Mucosa of rectum (tissue), 2 donors: ENCODE measurements around the gene SART3.

Experiments
- H3K27ac ChIP-seq, 2 donors: one replicate each; pipeline ENCODE4 v1.7.0; 2013; ENCODE audit warnings: inconsistent platforms in 2 of 2, low read depth in 2 of 2, low read length in 2 of 2
- H3K27me3 ChIP-seq, 2 donors: one replicate each; pipeline ENCODE4 v1.7.0; 2013; ENCODE audit warnings: low read length in 2 of 2; ENCODE audit not compliant: control insufficient read depth in 2 of 2, insufficient read depth in 2 of 2
- H3K36me3 ChIP-seq, 2 donors: one replicate each; pipeline ENCODE4 v1.7.0; 2013; ENCODE audit warnings: low read length in 2 of 2; ENCODE audit not compliant: control insufficient read depth in 2 of 2, insufficient read depth in 2 of 2
- H3K4me1 ChIP-seq, 2 donors: one replicate each; pipeline ENCODE4 v1.7.0; 2013; ENCODE audit warnings: low read length in 2 of 2, mild to moderate bottlenecking in 1 of 2; ENCODE audit not compliant: control insufficient read depth in 2 of 2, insufficient read depth in 2 of 2
- H3K4me3 ChIP-seq, 2 donors: one replicate each; pipeline ENCODE4 v1.7.0; 2013; ENCODE audit warnings: low read length in 2 of 2
- H3K9ac ChIP-seq, 2 donors: one replicate each; pipeline ENCODE4 v1.7.0; 2013; ENCODE audit warnings: low read length in 2 of 2, low read depth in 1 of 2, mild to moderate bottlenecking in 1 of 2
- H3K9me3 ChIP-seq, 2 donors: one replicate each; pipeline ENCODE4 v1.7.0; 2013; ENCODE audit warnings: low read length in 2 of 2; ENCODE audit not compliant: control insufficient read depth in 2 of 2
- donor health status: healthy.
- donor health status: Normal muscosa, but diverticular disease.

The SART3 gene

DNA sequence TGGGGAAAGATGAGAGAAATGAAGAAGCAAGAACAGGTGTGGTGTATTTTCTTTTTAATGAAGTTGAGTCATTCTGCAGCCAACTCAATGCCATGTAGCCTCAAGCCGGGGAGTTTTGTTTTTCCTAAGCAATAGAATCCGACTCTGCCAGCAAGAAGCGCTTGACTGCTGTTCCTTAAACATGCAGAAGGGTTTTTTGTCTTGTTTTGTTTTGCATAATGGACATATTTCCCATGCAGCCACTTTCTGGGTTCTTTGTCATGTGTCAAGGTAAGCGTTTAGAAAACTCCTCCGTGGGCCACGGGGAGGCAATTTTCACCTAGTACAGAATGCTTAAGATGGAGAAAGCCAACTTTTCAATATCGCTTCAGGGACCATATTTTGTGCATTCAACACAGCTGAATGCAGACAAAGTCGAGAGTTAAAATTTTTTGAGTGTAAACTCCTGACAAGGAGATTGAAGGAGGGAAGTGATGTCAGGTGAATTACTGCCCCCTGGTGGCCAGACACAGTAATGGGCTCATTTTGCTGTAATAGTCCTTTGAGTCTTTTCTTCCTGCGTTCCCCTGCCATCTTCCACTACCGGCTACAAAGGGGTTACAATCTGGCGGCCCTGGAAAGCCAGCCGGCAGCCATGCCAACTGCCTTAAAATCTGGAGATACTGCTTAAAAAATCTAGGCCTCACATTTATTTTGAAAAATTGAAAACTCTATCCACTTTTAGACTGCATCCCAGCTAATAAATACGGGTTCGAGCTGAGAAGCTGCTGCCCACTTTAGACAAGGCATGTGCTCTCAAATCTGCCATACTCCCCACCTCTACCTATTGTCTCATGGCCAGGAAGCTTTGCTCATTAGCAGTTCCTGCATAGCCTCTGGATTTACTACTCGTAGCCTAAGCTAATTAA lies 49.1 kb downstream of the SART3 start:
- Histone ChIP-seq H3K4me1 (peaks cover 8 to 11% of the 10 kb centered on the region in 2 donors), H3K27me3 (peaks cover 0 to 2% of the 10 kb centered on the region in 2 donors), H3K9ac (no peak overlapping the region), H3K36me3 (no peaks in the 10 kb centered on the region), H3K9me3 (no peaks in the 10 kb centered on the region), H3K27ac (no peak overlapping the region), H3K4me3 (peak overlapping the region; percentile 14 to 48)

- Histone ChIP-seq H3K27me3 (peaks cover 0 to 2% of the 10 kb centered on the region in 2 donors), H3K4me1 (peaks cover 4 to 7% of the 10 kb centered on the region in 2 donors), H3K9me3 (no peaks in the 10 kb centered on the region), H3K4me3 (no peak overlapping the region), H3K9ac (no peak overlapping the region), H3K36me3 (no peaks in the 10 kb centered on the region), H3K27ac (no peak overlapping the region)
Measured at GRCh38 chr12:108510836-108511235, 50.1 kb downstream of the SART3 start.

DNA sequence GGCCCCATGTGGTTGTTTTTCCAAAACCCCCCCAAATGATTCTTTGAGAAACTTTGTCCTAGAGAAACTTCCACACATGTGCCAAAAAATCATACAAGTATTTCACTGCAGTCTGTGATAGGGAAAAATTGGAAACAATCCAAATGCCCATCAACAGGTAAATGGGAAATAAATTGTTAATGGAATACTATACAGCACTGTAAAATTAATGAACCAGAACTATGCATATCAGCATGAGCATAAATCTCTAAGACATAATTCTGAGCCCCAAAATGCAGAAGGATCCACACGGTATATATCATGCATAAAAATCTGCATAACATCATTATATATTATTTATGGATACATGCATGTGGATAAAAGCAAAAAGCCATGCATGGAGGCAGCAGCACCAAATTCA lies 51.2 kb downstream of the SART3 start:
- Histone ChIP-seq H3K9me3 (no peaks in the 10 kb centered on the region), H3K4me3 (no peak overlapping the region), H3K36me3 (no peaks in the 10 kb centered on the region), H3K27me3 (peaks cover 0 to 2% of the 10 kb centered on the region in 2 donors), H3K27ac (no peak overlapping the region), H3K9ac (no peak overlapping the region), H3K4me1 (peaks cover 0 to 4% of the 10 kb centered on the region in 2 donors)

GRCh38 chr12:108507971-108508642 lies 52.9 kb downstream of the SART3 start:
- no peak overlapping the region for H3K9ac ChIP-seq
- H3K4me3 ChIP-seq, result no peak overlapping the region
- peaks cover 0 to 4% of the 10 kb centered on the region in 2 donors for H3K4me1 ChIP-seq
- H3K27me3 ChIP-seq, result peaks cover 0 to 2% of the 10 kb centered on the region in 2 donors
- no peak overlapping the region for H3K27ac ChIP-seq
- no peaks in the 10 kb centered on the region for H3K36me3 ChIP-seq
- peaks cover under 1 to 5% of the 10 kb centered on the region in 2 donors for H3K9me3 ChIP-seq

- H3K4me3 ChIP-seq, result no peak overlapping the region
- H3K9me3 ChIP-seq, result peaks cover 4 to 7% of the 10 kb centered on the region in 2 donors
- no peak overlapping the region for H3K9ac ChIP-seq
- H3K27ac ChIP-seq, result no peak overlapping the region
- no peaks in the 10 kb centered on the region for H3K4me1 ChIP-seq
- no peaks in the 10 kb centered on the region for H3K36me3 ChIP-seq
- H3K27me3 ChIP-seq, result peaks cover 0 to 2% of the 10 kb centered on the region in 2 donors
Measured at GRCh38 chr12:108505129-108505528, 55.8 kb downstream of the SART3 start.

- no peaks in the 10 kb centered on the region for H3K36me3 ChIP-seq
- no peaks in the 10 kb centered on the region for H3K4me1 ChIP-seq
- no peak overlapping the region for H3K4me3 ChIP-seq
- peaks cover 4 to 7% of the 10 kb centered on the region in 2 donors for H3K9me3 ChIP-seq
- H3K27me3 ChIP-seq, result no peaks in the 10 kb centered on the region
- H3K27ac ChIP-seq, result no peak overlapping the region
- no peak overlapping the region for H3K9ac ChIP-seq
Measured at GRCh38 chr12:108502922-108503321, 58.1 kb downstream of the SART3 start.

GRCh38 chr12:108498136-108498535 lies 62.8 kb downstream of the SART3 start:
- Histone ChIP-seq H3K9ac (no peak overlapping the region), H3K27me3 (peaks cover 4 to 6% of the 10 kb centered on the region in 2 donors), H3K36me3 (no peaks in the 10 kb centered on the region), H3K4me3 (no peak overlapping the region), H3K4me1 (no peaks in the 10 kb centered on the region), H3K9me3 (peaks cover 3% of the 10 kb centered on the region in 2 donors), H3K27ac (no peak overlapping the region)

DNA sequence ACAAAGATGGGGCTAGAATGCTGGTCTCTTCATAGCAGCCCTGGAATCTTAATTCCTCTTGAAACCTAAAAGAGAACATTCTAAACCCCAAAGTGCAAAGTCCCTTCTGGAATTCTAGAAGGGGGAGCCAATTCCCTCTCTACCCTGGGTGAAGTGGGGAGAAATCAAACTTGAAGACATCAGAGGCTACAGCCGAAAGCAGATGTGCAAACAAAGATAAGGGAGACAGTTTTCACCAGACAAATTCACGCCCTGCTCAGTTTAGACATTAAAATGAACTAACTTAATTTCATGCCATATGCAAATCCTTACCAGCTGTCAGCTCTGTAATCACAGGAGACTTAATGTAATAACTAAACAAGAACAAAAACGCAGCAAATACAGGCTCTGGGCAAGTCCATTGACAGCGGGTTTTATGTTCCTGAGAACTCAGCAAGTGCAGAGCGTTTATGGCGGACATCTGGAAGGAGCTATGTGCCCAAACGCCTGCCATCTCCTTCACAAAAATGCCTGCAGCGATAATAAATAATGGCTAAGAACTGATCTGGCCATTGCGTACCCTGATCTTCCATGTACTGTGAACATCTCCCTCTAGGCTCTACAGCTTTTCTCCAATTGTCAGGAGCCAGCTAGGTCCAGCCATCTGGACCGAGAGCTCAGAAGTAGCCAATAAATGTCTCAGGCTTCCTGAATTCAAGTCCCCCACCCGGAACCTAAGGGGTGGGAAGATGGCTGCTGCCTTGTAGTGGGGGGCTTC lies 65.0 kb downstream of the SART3 start:
- H3K27me3 ChIP-seq, result peaks cover 4 to 9% of the 10 kb centered on the region in 2 donors

DNA sequence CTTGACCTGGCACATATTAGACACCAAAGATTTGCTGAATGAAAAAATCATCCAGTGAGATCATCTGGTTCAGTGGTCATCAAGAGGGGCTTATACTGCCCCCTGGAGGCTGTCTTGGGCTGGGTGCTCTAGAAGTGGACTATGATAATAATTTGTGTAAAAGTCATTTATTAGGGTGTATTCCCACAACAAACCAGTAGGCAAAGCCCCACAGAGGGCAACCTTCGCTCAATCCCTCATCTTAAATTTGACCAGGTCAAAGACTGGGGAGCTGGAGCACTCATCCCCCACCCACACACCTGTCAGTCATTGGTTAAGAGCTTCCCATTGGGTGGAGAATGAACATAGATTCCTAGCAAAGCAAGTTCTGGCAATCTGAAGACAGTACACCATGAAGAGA lies 65.9 kb downstream of the SART3 start:
- peaks cover 4 to 11% of the 10 kb centered on the region in 2 donors for H3K27me3 ChIP-seq
- no peak overlapping the region for H3K9ac ChIP-seq

More for the DNA sequence above, 65.0 kb downstream of the SART3 start:
- H3K27ac ChIP-seq, result no peak overlapping the region
- no peaks in the 10 kb centered on the region for H3K36me3 ChIP-seq
- H3K9ac ChIP-seq, result no peak overlapping the region
- no peak overlapping the region for H3K4me3 ChIP-seq
- no peaks in the 10 kb centered on the region for H3K9me3 ChIP-seq
- no peaks in the 10 kb centered on the region for H3K4me1 ChIP-seq

More for the DNA sequence above, 65.9 kb downstream of the SART3 start:
- no peak overlapping the region for H3K27ac ChIP-seq
- no peaks in the 10 kb centered on the region for H3K9me3 ChIP-seq
- no peaks in the 10 kb centered on the region for H3K36me3 ChIP-seq
- no peak overlapping the region for H3K4me3 ChIP-seq
- no peaks in the 10 kb centered on the region for H3K4me1 ChIP-seq
